Neural progenitor cell (in vitro differentiated cells): ENCODE results near the gene FILIP1. TPM values are rescaled to one million over a fixed set of nuclear protein-coding genes. Genes with fewer than 3 reads are reported as not detected.
A peak's percentile ranks its signal among the peaks of the same experiment; 100 is the strongest.

Experiments
- DNase-seq: peaks from one replicate; pipeline ENCODE4 v3.0.0-alpha.2; 2016; ENCODE audit warnings: low spot score
- H2AFZ ChIP-seq: fragments of 200-600 bp; sonication (generic); replicated peaks from 2 replicates; pipeline ENCODE4 v1.6.1; 2016; ENCODE audit warnings: antibody characterized with exemption
- H3F3A ChIP-seq: fragments of 200-600 bp; sonication (generic); 2 replicates; pipeline ENCODE4 v1.6.1; 2016; ENCODE audit warnings: antibody characterized with exemption, low read depth
- H3K27ac ChIP-seq: fragments of 200-600 bp; sonication (generic); 2 replicates; pipeline ENCODE4 v1.5.1; 2016; ENCODE audit warnings: mild to moderate bottlenecking
- H3K27me3 ChIP-seq: fragments of 200-600 bp; sonication (generic); 2 replicates; pipeline ENCODE4 v1.6.1; 2016; ENCODE audit warnings: mild to moderate bottlenecking, moderate library complexity
- H3K36me3 ChIP-seq: fragments of 200-600 bp; sonication (generic); 2 replicates; pipeline ENCODE4 v1.5.1; 2016
- H3K4me1 ChIP-seq: fragments of 200-600 bp; sonication (generic); 2 replicates; pipeline ENCODE4 v1.6.1; 2016; ENCODE audit warnings: mixed run types
- H3K4me2 ChIP-seq: fragments of 200-600 bp; sonication (generic); 2 replicates; pipeline ENCODE4 v1.6.1; 2016
- H3K4me3 ChIP-seq: fragments of 200-600 bp; sonication (generic); 2 replicates; pipeline ENCODE4 v1.5.1; 2016
- H3K79me2 ChIP-seq: fragments of 200-600 bp; sonication (generic); 2 replicates; pipeline ENCODE4 v1.6.1; 2016; ENCODE audit warnings: low read depth
- H3K9ac ChIP-seq: fragments of 200-600 bp; sonication (generic); 2 replicates; pipeline ENCODE4 v1.6.1; 2016
- H3K9me3 ChIP-seq: fragments of 200-600 bp; sonication (generic); 2 replicates; pipeline ENCODE4 v1.5.1; 2016; ENCODE audit warnings: low read depth
- H4K20me1 ChIP-seq: fragments of 200-600 bp; sonication (generic); 2 replicates; pipeline ENCODE4 v1.6.1; 2016; ENCODE audit warnings: low read depth
- H3K27ac Mint-ChIP-seq: 3 replicates; pipeline ENCODE4 v1.8.0; 2021; ENCODE audit warnings: mixed read lengths
- H3K27me3 Mint-ChIP-seq: 2 replicates; pipeline ENCODE4 v1.8.0; 2022; ENCODE audit warnings: low read depth, mild to moderate bottlenecking, inconsistent platforms, moderate library complexity, mixed read lengths; ENCODE audit not compliant: insufficient read depth
- H3K36me3 Mint-ChIP-seq: 3 replicates; pipeline ENCODE4 v1.8.0; 2021; ENCODE audit warnings: mixed read lengths
- H3K4me1 Mint-ChIP-seq: 3 replicates; pipeline ENCODE4 v1.8.0; 2021; ENCODE audit warnings: mixed read lengths
- H3K4me3 Mint-ChIP-seq: 3 replicates; pipeline ENCODE4 v1.8.0; 2021; ENCODE audit warnings: mild to moderate bottlenecking, moderate library complexity, mixed read lengths
- H3K9me3 Mint-ChIP-seq: 3 replicates; pipeline ENCODE4 v1.8.0; 2020; ENCODE audit warnings: mixed read lengths
- CTCF ChIP-seq: fragments of 200-600 bp; sonication (generic); IDR thresholded peaks from 2 replicates; pipeline ENCODE4 v1.5.1; 2017; ENCODE audit warnings: antibody characterized with exemption, mild to moderate bottlenecking
- EZH2 ChIP-seq: fragments of 200-600 bp; sonication (generic); IDR thresholded peaks from 2 replicates; pipeline ENCODE4 v1.6.1; 2017; ENCODE audit warnings: antibody characterized with exemption, mild to moderate bottlenecking, moderate library complexity
- EZH2phosphoT487 ChIP-seq: fragments of 200-600 bp; sonication (generic); IDR thresholded peaks from 2 replicates; pipeline ENCODE4 v1.6.1; 2017; ENCODE audit warnings: antibody characterized with exemption
- total RNA-seq: library from RNA; depleted of rRNA; stranded (reverse); fragments of >200 nt; gene quantifications from 2 replicates; pipeline ENCODE4 v1.2.3, GENCODE V29; 2015; ENCODE audit warnings: low replicate concordance

FILIP1 gene
- total RNA-seq, 1 donor from 2014 or later: 22.6 TPM

GRCh38 chr6:75350156-75350555 lies 143.4 kb downstream of the FILIP1 start:
- Histone ChIP-seq H3K4me3 (peak overlapping the region; percentile 49), H3K79me2 (no peaks in the 10 kb centered on the region), H4K20me1 (no peaks in the 10 kb centered on the region), H3F3A (peaks cover 40% of the 10 kb centered on the region), H3K9me3 (no peaks in the 10 kb centered on the region), H3K27ac (peak overlapping the region; percentile 97), H3K4me2 (peak overlapping the region; percentile 85), H2AFZ (no peak overlapping the region), H3K4me1 (peaks cover 71% of the 10 kb centered on the region), H3K9ac (no peak overlapping the region), H3K36me3 (no peaks in the 10 kb centered on the region), H3K27me3 (no peaks in the 10 kb centered on the region)
- H3K4me1 Mint-ChIP-seq: peaks cover 64% of the 10 kb centered on the region
- H3K27ac Mint-ChIP-seq: no peak overlapping the region
- H3K9me3 Mint-ChIP-seq: no peaks in the 10 kb centered on the region
- peak overlapping the region; percentile 80 for H3K4me3 Mint-ChIP-seq
- DNase-seq: no peak
- peaks cover 5% of the 10 kb centered on the region for H3K27me3 Mint-ChIP-seq
- H3K36me3 Mint-ChIP-seq: no peaks in the 10 kb centered on the region
- no peak for TF ChIP-seq EZH2
- TF ChIP-seq EZH2phosphoT487: no peak
- no peak for TF ChIP-seq CTCF

- peak overlapping the region; percentile 89 for H3K27ac Mint-ChIP-seq
- peaks cover 3% of the 10 kb centered on the region for H3K27me3 Mint-ChIP-seq
- Histone ChIP-seq H3F3A (peaks cover 40% of the 10 kb centered on the region), H3K4me2 (peak overlapping the region; percentile 85), H3K36me3 (no peaks in the 10 kb centered on the region), H3K9me3 (no peaks in the 10 kb centered on the region), H4K20me1 (no peaks in the 10 kb centered on the region), H2AFZ (peak overlapping the region; percentile 12), H3K4me3 (peak overlapping the region; percentile 49), H3K27ac (peak overlapping the region; percentile 97), H3K79me2 (no peaks in the 10 kb centered on the region), H3K27me3 (no peaks in the 10 kb centered on the region), H3K4me1 (peaks cover 72% of the 10 kb centered on the region), H3K9ac (no peak overlapping the region)
- peak; percentile 88 for DNase-seq
- H3K9me3 Mint-ChIP-seq: no peaks in the 10 kb centered on the region
- H3K36me3 Mint-ChIP-seq: no peaks in the 10 kb centered on the region
- TF ChIP-seq CTCF: peak; percentile 18
- peak; percentile 63 for TF ChIP-seq EZH2phosphoT487
- no peak for TF ChIP-seq EZH2
- peak overlapping the region; percentile 80 for H3K4me3 Mint-ChIP-seq
- peaks cover 68% of the 10 kb centered on the region for H3K4me1 Mint-ChIP-seq
These were observed 144.2 kb downstream of the FILIP1 start for GRCh38 chr6:75349262-75349984.

- no peaks in the 10 kb centered on the region for H3K27me3 ChIP-seq
- H3K36me3 ChIP-seq: no peaks in the 10 kb centered on the region
- no peaks in the 10 kb centered on the region for H3K79me2 ChIP-seq
- H3K9ac ChIP-seq: no peak overlapping the region
- no peak for TF ChIP-seq EZH2
- no peak for TF ChIP-seq EZH2phosphoT487
- no peak for TF ChIP-seq CTCF
- no peaks in the 10 kb centered on the region for H3K9me3 Mint-ChIP-seq
- peak overlapping the region; percentile 80 for H3K4me3 Mint-ChIP-seq
- peak overlapping the region; percentile 97 for H3K27ac ChIP-seq
- no peaks in the 10 kb centered on the region for H3K36me3 Mint-ChIP-seq
- H3F3A ChIP-seq: peaks cover 40% of the 10 kb centered on the region
- no peak for DNase-seq
- H4K20me1 ChIP-seq: no peaks in the 10 kb centered on the region
- H3K27me3 Mint-ChIP-seq: peaks cover 3% of the 10 kb centered on the region
- H3K4me1 ChIP-seq: peaks cover 72% of the 10 kb centered on the region
- H3K4me1 Mint-ChIP-seq: peaks cover 68% of the 10 kb centered on the region
- H3K9me3 ChIP-seq: no peaks in the 10 kb centered on the region
- H2AFZ ChIP-seq: peak overlapping the region; percentile 12
- H3K4me3 ChIP-seq: peak overlapping the region; percentile 49
- H3K27ac Mint-ChIP-seq: peak overlapping the region; percentile 89
- peak overlapping the region; percentile 85 for H3K4me2 ChIP-seq
These were observed 144.7 kb downstream of the FILIP1 start for GRCh38 chr6:75348882-75349261.
